K562 (cell line): ENCODE measurements around the gene IARS1. TPM values are rescaled to one million over a fixed set of nuclear protein-coding genes. Genes with fewer than 3 reads are reported as not detected.

Source experiments
- ATF6 ChIP-seq: sonication (generic); formaldehyde crosslinking; IDR thresholded peaks from 2 replicates; pipeline ENCODE4 v1.4.0; 2020; ENCODE audit warnings: mild to moderate bottlenecking, missing genetic modification reagents
- CBFB ChIP-seq: sonication (generic); formaldehyde crosslinking; IDR thresholded peaks from 2 replicates; pipeline ENCODE4 v1.4.0; 2020; ENCODE audit warnings: mild to moderate bottlenecking, missing genetic modification reagents
- CHD2 ChIP-seq: IDR thresholded peaks from 2 replicates; pipeline ENCODE4 v1.6.1; 2011; ENCODE audit warnings: low read depth, low read length
- CREBBP ChIP-seq: IDR thresholded peaks from one replicate; pipeline ENCODE4 v1.6.1; 2012; ENCODE audit warnings: low read depth, mild to moderate bottlenecking, control low read depth, inconsistent platforms, low read length
- ELF4 ChIP-seq: fragments of 450-650 bp; formaldehyde crosslinking; IDR thresholded peaks from 2 replicates; pipeline ENCODE4 v1.4.0; 2022; ENCODE audit warnings: missing genetic modification characterization
- EP300 ChIP-seq: IDR thresholded peaks from 2 replicates; pipeline ENCODE4 v1.6.1; 2012; ENCODE audit warnings: low read length, improper control_type of control experiment
- HES1 ChIP-seq: fragments of 450-650 bp; IDR thresholded peaks from 2 replicates; pipeline ENCODE4 v1.6.1; 2016; ENCODE audit warnings: low read depth, mild to moderate bottlenecking, moderate library complexity
- HNRNPLL ChIP-seq: fragments of 200-400 bp; formaldehyde crosslinking; IDR thresholded peaks from 2 replicates; pipeline ENCODE4 v1.6.1; 2017; ENCODE audit warnings: low read length, low read depth, mild to moderate bottlenecking; ENCODE audit not compliant: poor library complexity, severe bottlenecking
- JUND ChIP-seq, 2 experiments: IDR thresholded peaks; 2 replicates in 1 of 2; 3 replicates in 1 of 2; pipeline ENCODE4 v1.6.1; 2011; ENCODE audit warnings: borderline replicate concordance in 2 of 2, low read depth in 2 of 2, low read length in 2 of 2, improper control_type of control experiment in 1 of 2, missing biosample characterization in 1 of 2, missing genetic modification characterization in 1 of 2, missing genetic modification reagents in 1 of 2
- NFE2L1 ChIP-seq: fragments of 450-650 bp; IDR thresholded peaks from 2 replicates; pipeline ENCODE4 v1.6.1; 2016; ENCODE audit warnings: missing genetic modification characterization, low read depth, mild to moderate bottlenecking, missing compliant biosample characterization, moderate library complexity, borderline replicate concordance
- NR1H2 ChIP-seq: sonication (generic); formaldehyde crosslinking; IDR thresholded peaks from 2 replicates; pipeline ENCODE4 v1.4.0; 2020; ENCODE audit warnings: mild to moderate bottlenecking, missing genetic modification reagents
- PATZ1 ChIP-seq: fragments of 250-450 bp; sonication (Bioruptor Pico); IDR thresholded peaks from 2 replicates; pipeline ENCODE4 v1.5.0; 2020; ENCODE audit warnings: mild to moderate bottlenecking, borderline replicate concordance
- SIX5 ChIP-seq, 2 experiments: IDR thresholded peaks; 2 replicates each; pipeline ENCODE4 v1.6.1; 2011; ENCODE audit warnings: low read length in 2 of 2, borderline replicate concordance in 1 of 2, low read depth in 1 of 2, mild to moderate bottlenecking in 1 of 2, moderate library complexity in 1 of 2; ENCODE audit not compliant: insufficient read depth in 1 of 2
- SMAD1 ChIP-seq: fragments of 150-350 bp; IDR thresholded peaks from 2 replicates; pipeline ENCODE4 v1.6.1; 2014; ENCODE audit warnings: low read length, low read depth; ENCODE audit not compliant: partially characterized antibody
- SMARCE1 ChIP-seq: fragments of 450-650 bp; IDR thresholded peaks from 2 replicates; pipeline ENCODE4 v1.7.1; 2016; ENCODE audit warnings: mild to moderate bottlenecking
- SMC3 ChIP-seq: conservative IDR thresholded peaks from 2 replicates; pipeline ENCODE4 v1.6.1; 2011; ENCODE audit warnings: low read depth, low read length, improper control_type of control experiment; ENCODE audit not compliant: insufficient read depth
- XRCC3 ChIP-seq: fragments of 450-650 bp; IDR thresholded peaks from 2 replicates; pipeline ENCODE4 v1.6.1; 2017; ENCODE audit warnings: mild to moderate bottlenecking, moderate library complexity
- ZBTB5 ChIP-seq: fragments of 450-650 bp; IDR thresholded peaks from 2 replicates; pipeline ENCODE4 v1.6.1; 2017; ENCODE audit warnings: antibody characterized with exemption
- ZKSCAN3 ChIP-seq: fragments of 250-450 bp; sonication (Bioruptor Pico); IDR thresholded peaks from 2 replicates; pipeline ENCODE4 v1.4.0; 2020
- ZNF445 ChIP-seq: fragments of 250-450 bp; sonication (Bioruptor Pico); IDR thresholded peaks from 2 replicates; pipeline ENCODE4 v1.4.0; 2020; ENCODE audit warnings: low read depth, mild to moderate bottlenecking, moderate library complexity
- ZNF644 ChIP-seq: fragments of 200-800 bp; sonication (Bioruptor generic); IDR thresholded peaks from 2 replicates; pipeline ENCODE4 v1.6.1; 2016; ENCODE audit warnings: low read depth, missing genetic modification characterization, missing compliant biosample characterization
- polyA plus RNA-seq, 8 experiments: library from polyadenylated mRNA; depleted of rRNA in 4 of 8; stranded (reverse) in 5 of 8; unstranded in 3 of 8; fragments of >200 nt; fragmentation: Nextera tagmentation in 2 of 8; fragmentation: Illumina TruSeq in 1 of 8; extraction: Ambion mirVana in 2 of 8; extraction: Trizol in 1 of 8; gene quantifications; 2 replicates each; pipeline versions ENCODE4 v1.2.1 to v1.2.3, GENCODE V29; 2011 to 2014; ENCODE audit warnings: inconsistent platforms in 1 of 8, missing spikeins in 1 of 8
- total RNA-seq, 7 experiments: library from RNA; depleted of rRNA in 6 of 7; stranded (reverse); fragments of >200 nt in 6 of 7; fragmentation: Illumina TruSeq in 2 of 7; extraction: Trizol in 2 of 7; gene quantifications; 2 replicates each; pipeline versions ENCODE4 v1.2.1 to v1.2.3, GENCODE V29; 2011 to 2021; ENCODE audit warnings: low replicate concordance in 1 of 7

The IARS1 gene
- total and polyA plus RNA-seq, 9 of the 15 experiments (the other 6 are each of a cell fraction or from before 2014, with no cell fraction given): 119 to 371 (median 234) TPM

GRCh38 chr9:92325269-92325990 lies 31.9 kb upstream of the IARS1 start, which contains the start of the genes CENPP and NOL8 (continued):
- TF ChIP-seq PATZ1: no peak
- TF ChIP-seq SMAD1: peak; percentile 46
- TF ChIP-seq HES1: peak; percentile 98
- no peak for TF ChIP-seq NR1H2 (CRISPR knock-in tag)
- TF ChIP-seq ZNF445 (CRISPR knock-in tag): no peak
- TF ChIP-seq ZNF644 (tag): no peak
- peak; percentile 64 for TF ChIP-seq SMARCE1
- TF ChIP-seq JUND (IDR thresholded peaks at IDR 0.05; ENCODE audit: borderline replicate concordance, low read depth, low read length): peak; percentile 95
- peak; percentile 9; the same call in 1 of the 3 replicates for TF ChIP-seq JUND (tag; IDR thresholded peaks at IDR 0.05; ENCODE audit: borderline replicate concordance, low read depth, low read length)
- TF ChIP-seq ZBTB5: no peak
- peak; percentile 38 to 45; a peak in 3 of 4 replicates for TF ChIP-seq SIX5 (IDR thresholded peaks at IDR 0.05; ENCODE audit: borderline replicate concordance in 1 of 2, insufficient read depth in 1 of 2, low read depth in 1 of 2, low read length in 2 of 2)
- 0 out of 2 replicates have a peak, but pooled peaks have one; percentile 6 for TF ChIP-seq EP300
- TF ChIP-seq HNRNPLL: peak; percentile 71
- 0 out of 2 replicates have a peak, but pooled peaks have one; percentile 49 for TF ChIP-seq ATF6 (CRISPR knock-in tag)
- no peak for TF ChIP-seq CREBBP
- peak; percentile 90 for TF ChIP-seq ELF4 (CRISPR knock-in tag)
- TF ChIP-seq XRCC3: no peak
- no peak for TF ChIP-seq CBFB (CRISPR knock-in tag)
- no peak for TF ChIP-seq ZKSCAN3
- TF ChIP-seq NFE2L1 (tag): no peak
- peak; percentile 15; the same call in 1 of the 2 replicates for TF ChIP-seq CHD2
- TF ChIP-seq SMC3: 0 out of 2 replicates have a peak, but pooled peaks have one; percentile 5
